ENCODE results near the gene NAB2. TPM values are rescaled to one million over a fixed set of nuclear protein-coding genes. Genes with fewer than 3 reads are reported as not detected.

The NAB2 gene
- total and polyA plus RNA-seq, 9 of the 15 experiments (the other 6 are each of a cell fraction or from before 2014, with no cell fraction given) = 0.45 to 40.9 (median 20.4) TPM

GRCh38 chr12:57089271-57090245, 644 bp downstream of the NAB2 start:
- H3K9me1 ChIP-seq (ENCODE audit: control insufficient read depth, insufficient read depth, low read length) = no peaks in the 10 kb centered on the region
- H3K79me2 ChIP-seq (ENCODE audit: control insufficient read depth, insufficient read depth, low read length) = peaks cover 42% of the 10 kb centered on the region
- peak overlapping the region; percentile 71 to 97 for H3K9ac ChIP-seq (ENCODE audit: insufficient read depth in 1 of 2, low read depth in 2 of 2, low read length in 2 of 2)
- H2AFZ ChIP-seq (ENCODE audit: low read depth, low read length) = peak overlapping the region; percentile 66
- H4K20me1 ChIP-seq (replicated peaks; ENCODE audit: control insufficient read depth, insufficient read depth, low read length) = peaks cover 5% of the 10 kb centered on the region
- under 1% methylated on average over 39 of the region's 45 CpGs for WGBS (ENCODE audit: insufficient coverage, low coverage, missing lambda C conversion rate)
- ChIA-PET CTCF (ENCODE audit: low intra/inter-chr PET ratio) (interaction anchor here (0.9 kb wide), 1 partner anchor 20 kb away, joined by 4 read pairs; no protein-coding TSS in a partner anchor), POLR2A (interaction anchor here (0.8 to 6.0 kb wide), 6 partner anchors 10 to 752 kb away, joined by 3 to 44 read pairs (median 4); partner anchors contain the start of gene NEMP1)
- peak overlapping the region; percentile 75 for H3K4me3 ChIP-seq
- intact Hi-C loops (cut with micrococcal nuclease) = loop anchor here (10.0 kb wide), 1 partner anchor 455 kb away; the partner anchor contains the start of gene BAZ2A
- TSS peak; percentile 51 for BruUV-seq (replicated peaks)
- DNase-seq (ENCODE audit: extremely low read depth in 1 of 4, low spot score in 3 of 4) (peak; percentile 57 to 84 (median 66)), ATAC-seq (peak; percentile 8), FAIRE-seq (no peak)
- no peaks in the 10 kb centered on the region; a peak in 1 of 5 replicates for H3K27me3 ChIP-seq (ENCODE audit: control insufficient read depth in 2 of 2, insufficient read depth in 2 of 2, low read length in 2 of 2)
- H3K9me3 ChIP-seq (replicated peaks; ENCODE audit: control insufficient read depth, insufficient read depth, low read depth, low read length) = no peaks in the 10 kb centered on the region
- peak overlapping the region; percentile 86 for H3K4me2 ChIP-seq (ENCODE audit: insufficient read depth, low read length)
- peak overlapping the region; percentile 69 for H3K27ac ChIP-seq (ENCODE audit: extremely low read depth, low read depth, low read length)
- peaks cover 40 to 75% of the 10 kb centered on the region in 2 experiments for H3K4me1 ChIP-seq (replicated peaks in 1 of 2; ENCODE audit: control insufficient read depth in 2 of 2, insufficient read depth in 2 of 2, low read length in 2 of 2)
- H3K36me3 ChIP-seq (ENCODE audit: control insufficient read depth, insufficient read depth, low read length) = peaks cover 37% of the 10 kb centered on the region
- in situ Hi-C loops (cut with MboI) = no loop called here
- peak; percentile 20 for TF ChIP-seq CCNT2 (IDR thresholded peaks at IDR 0.05; ENCODE audit: borderline replicate concordance, extremely low read depth, insufficient read length, low read depth, low read length)
- 0 out of 2 replicates have a peak, but pooled peaks have one; percentile 57 for TF ChIP-seq AFF4 (CRISPR knock-in tag; IDR thresholded peaks at IDR 0.05)
- TF ChIP-seq SP1 (CRISPR knock-in tag; IDR thresholded peaks at IDR 0.05) = 0 out of 2 replicates have a peak, but pooled peaks have one; percentile 7
- peak; percentile 38 to 50; a peak in 3 of 4 replicates for TF ChIP-seq NRF1 (conservative IDR thresholded peaks at IDR 0.05 in 1 of 2, IDR thresholded peaks at IDR 0.05 in 1 of 2)
- peak; percentile 35; the same call in 1 of the 2 replicates for TF ChIP-seq KLF16 (IDR thresholded peaks at IDR 0.05)
- TF ChIP-seq, protein P1, sequence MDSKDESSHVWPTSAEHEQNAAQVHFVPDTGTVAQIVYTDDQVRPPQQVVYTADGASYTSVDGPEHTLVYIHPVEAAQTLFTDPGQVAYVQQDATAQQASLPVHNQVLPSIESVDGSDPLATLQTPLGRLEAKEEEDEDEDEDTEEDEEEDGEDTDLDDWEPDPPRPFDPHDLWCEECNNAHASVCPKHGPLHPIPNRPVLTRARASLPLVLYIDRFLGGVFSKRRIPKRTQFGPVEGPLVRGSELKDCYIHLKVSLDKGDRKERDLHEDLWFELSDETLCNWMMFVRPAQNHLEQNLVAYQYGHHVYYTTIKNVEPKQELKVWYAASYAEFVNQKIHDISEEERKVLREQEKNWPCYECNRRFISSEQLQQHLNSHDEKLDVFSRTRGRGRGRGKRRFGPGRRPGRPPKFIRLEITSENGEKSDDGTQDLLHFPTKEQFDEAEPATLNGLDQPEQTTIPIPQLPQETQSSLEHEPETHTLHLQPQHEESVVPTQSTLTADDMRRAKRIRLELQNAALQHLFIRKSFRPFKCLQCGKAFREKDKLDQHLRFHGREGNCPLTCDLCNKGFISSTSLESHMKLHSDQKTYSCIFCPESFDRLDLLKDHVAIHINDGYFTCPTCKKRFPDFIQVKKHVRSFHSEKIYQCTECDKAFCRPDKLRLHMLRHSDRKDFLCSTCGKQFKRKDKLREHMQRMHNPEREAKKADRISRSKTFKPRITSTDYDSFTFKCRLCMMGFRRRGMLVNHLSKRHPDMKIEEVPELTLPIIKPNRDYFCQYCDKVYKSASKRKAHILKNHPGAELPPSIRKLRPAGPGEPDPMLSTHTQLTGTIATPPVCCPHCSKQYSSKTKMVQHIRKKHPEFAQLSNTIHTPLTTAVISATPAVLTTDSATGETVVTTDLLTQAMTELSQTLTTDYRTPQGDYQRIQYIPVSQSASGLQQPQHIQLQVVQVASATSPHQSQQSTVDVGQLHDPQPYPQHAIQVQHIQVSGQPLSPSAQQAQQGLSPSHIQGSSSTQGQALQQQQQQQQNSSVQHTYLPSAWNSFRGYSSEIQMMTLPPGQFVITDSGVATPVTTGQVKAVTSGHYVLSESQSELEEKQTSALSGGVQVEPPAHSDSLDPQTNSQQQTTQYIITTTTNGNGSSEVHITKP (IDR thresholded peaks at IDR 0.05; ENCODE audit: partially characterized antibody) = peak; percentile 86
- TF ChIP-seq XRCC3 (IDR thresholded peaks at IDR 0.05) = no peak
- TF ChIP-seq MNT (conservative IDR thresholded peaks at IDR 0.05) = peak; percentile 31 to 61; a peak in 1 of 4 replicates
- TF ChIP-seq POLR2G (IDR thresholded peaks at IDR 0.05; ENCODE audit: low read depth, low read length) = peak; percentile 47; the same call in 1 of the 2 replicates

Measured in K562 (cell line).